Kasumi-1 (cell line): ENCODE data around the gene RCN1.

Source experiments
- DNase-seq, 2 experiments: peaks; one replicate each; lab custom pipeline; 2025; lab: John Stamatoyannopoulos, UW

Gene RCN1

GRCh38 chr11:32153747-32154146, 62.9 kb downstream of the RCN1 start:
- DNase-seq: no peak

- DNase-seq: peak; percentile 6 to 9
These were observed 63.4 kb downstream of the RCN1 start for GRCh38 chr11:32154275-32154674.
